GM19395 (cell line): ENCODE measurements around the gene RARRES2.

ENCODE experiments used
- ATAC-seq: cut with Tn5 transposase; IDR thresholded peaks from one replicate; pipeline ENCODE4 v1.9.1; 2021; ENCODE audit warnings: mild to moderate bottlenecking, moderate library complexity; ENCODE audit not compliant: unreplicated experiment

Gene RARRES2

DNA sequence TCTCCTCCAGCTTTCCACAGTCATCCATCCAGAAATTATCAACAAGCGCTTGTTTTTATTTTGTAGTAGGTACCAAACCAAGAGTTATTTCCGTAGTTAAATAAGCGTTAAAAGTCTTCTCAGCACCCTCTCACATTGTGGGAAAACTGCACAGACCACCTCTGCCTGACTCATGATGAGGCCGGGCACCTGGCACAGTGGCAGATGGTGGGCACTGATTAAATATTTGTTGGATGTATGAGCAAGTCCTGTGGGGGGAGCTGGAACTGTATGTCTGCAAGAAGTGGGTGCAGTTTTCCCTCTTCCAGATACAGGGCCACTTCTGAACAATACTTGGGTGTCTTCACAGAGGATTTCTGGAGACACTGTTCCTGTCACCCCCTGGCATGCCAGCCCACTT is 21.9 kb upstream of the RARRES2 start:
- no peak for ATAC-seq

DNA sequence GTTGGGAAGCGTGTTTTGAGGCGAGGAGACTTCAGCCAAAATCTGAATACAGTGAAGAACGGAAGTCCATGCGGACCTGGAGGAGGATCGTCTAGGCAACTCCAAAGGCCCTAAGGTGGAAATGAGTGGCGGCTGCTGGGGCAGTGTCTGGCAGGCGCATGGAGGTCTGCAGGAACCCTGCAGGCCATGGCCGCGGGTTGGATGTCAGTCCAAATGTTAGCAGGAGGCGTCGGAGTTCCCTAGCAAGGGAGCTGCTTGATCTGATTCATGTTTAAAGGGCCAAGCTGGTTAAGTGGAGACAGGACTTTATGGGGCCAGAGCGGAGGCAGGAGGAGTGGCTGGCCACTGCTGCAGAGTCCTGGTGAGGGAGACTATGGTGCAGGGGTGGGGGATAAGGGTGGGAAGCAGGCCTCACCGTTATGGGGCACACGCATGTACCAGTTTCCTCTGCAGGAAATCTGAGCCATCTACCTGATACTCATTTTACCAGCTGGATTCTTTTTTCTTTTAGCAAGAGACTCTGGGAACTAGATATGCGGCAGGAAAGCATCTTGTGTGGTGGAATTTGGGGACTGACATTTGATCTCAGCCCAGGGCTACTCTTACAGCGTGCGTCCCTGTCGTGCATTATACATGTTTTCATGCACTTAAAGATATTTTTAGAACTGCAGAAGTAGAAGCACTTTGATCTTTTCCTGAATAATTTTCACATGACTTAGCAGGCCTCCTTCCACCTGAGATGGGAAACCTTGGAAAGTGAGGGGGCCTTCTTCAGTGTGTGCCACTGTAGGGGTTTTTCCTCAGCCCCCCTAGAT is 20.6 kb upstream of the RARRES2 start:
- ATAC-seq, result no peak

GRCh38 chr7:150361402-150361801 is 20.0 kb upstream of the RARRES2 start:
- ATAC-seq, result no peak

GRCh38 chr7:150360363-150361058 is 19.1 kb upstream of the RARRES2 start:
- no peak for ATAC-seq

DNA sequence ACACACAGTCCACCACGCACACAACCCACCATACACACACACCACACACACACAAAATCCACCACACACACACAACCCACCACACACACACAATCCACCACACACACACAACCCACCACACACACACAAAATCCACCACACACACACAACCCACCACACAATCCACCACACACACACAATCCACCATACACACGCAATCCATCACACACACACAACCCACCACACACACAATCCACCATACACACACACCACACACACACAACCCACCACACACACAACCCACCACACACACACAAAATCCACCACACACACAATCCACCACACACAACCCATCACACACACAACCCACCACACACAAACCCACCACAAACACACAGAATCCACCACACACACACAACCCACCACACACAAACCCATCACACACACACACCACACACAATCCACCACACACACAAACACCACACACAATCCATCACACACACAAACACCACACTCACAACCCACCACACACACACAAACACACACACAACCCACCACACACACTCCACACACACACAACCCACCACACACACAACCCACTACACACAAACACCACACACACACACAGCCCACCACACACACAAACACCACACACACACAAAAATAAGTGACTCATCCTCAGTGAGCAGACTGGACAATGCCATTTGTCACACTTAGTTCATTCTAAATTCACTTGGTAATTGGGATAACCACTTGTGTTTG is 18.4 kb upstream of the RARRES2 start:
- ATAC-seq, result no peak

DNA sequence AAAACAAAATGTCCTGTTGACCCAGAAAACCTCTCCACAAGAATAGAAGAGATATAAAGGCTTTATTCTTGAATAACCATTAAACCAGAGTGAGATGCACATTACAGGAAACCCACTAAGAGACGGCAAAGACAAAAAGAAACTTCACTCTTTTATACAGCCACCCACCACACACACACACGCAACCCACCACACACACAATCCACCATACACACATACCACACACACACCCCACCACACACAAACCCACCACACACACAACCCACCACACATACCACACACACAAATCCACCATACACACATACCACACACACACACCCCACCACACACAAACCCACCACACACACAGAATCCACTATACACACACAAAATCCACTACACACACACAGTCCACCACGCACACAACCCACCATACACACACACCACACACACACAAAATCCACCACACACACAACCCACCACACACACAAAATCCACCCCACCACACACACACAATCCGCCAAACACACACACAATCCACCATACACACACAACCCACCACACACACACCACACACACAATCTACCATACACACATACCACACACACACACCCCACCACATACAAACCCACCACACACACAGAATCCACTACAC is 17.7 kb upstream of the RARRES2 start:
- no peak for ATAC-seq

DNA sequence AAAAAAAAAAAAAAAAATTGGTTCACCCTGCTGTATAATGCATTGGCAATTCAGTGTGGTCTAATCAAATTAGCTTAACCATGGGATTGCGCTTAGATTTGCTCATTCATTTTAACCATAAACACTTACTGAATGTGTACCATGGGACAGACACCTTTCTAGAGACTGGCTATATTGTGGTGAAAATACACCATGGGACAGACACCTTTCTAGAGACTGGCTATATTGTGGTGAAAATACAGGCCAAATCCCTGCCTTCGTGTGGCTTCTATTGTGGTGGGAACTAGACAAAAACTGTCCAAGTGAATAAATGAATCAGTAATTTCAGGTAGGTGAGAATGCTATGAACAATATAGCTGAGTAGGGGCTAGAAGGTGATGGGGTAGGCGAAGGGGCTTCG is 17.0 kb upstream of the RARRES2 start:
- no peak for ATAC-seq

DNA sequence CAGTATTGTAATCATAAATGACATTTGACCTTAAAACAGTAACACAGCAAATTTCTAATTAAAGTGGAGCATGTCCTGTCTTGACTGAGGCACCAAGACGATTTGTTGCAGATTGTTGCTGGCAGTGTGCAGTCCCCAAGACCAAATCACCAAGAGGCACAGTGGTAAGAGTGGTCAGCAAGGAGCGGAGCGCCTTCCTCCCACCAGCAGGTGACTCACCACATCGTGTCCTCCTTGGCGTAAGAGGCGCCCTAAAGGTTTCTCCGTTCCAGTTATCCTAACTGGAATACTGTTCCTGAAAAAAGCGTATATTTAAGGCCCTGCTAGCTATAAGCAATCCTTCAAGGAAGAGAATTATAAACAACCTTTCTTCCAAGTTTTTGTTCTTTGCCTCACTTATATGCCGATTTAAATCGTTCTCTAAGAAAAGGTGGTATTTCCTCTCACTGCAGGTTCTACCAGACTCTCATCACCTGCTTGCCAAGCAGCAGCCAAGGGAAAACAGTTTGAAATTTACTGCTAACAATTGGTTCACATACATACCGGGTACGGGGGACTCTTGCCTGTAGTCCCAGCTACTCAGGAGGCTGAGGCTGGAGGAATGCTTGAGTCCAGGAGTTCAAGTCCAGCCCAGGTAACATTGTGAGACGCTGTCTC is 16.5 kb upstream of the RARRES2 start:
- peak; percentile 26 for ATAC-seq

DNA sequence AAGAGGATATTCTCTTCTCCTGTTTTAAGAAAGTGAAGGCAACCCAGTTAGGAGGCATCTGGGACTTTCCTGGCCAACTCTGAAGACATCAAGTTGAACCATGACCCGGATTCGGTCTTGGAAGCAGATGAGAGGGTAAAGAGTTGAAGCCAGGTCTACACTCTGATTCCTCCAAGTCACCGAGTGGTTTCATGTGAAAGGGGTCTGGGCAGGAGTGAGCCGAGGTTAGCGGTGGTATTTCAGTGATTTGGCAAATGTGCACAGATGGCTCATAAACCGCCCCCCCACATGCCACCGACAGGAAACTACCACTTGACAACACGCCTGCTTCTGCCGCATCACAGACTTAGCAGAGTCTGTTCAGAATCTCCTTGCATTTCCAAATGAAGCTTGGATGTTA is 15.8 kb upstream of the RARRES2 start:
- peak; percentile 73 for ATAC-seq

DNA sequence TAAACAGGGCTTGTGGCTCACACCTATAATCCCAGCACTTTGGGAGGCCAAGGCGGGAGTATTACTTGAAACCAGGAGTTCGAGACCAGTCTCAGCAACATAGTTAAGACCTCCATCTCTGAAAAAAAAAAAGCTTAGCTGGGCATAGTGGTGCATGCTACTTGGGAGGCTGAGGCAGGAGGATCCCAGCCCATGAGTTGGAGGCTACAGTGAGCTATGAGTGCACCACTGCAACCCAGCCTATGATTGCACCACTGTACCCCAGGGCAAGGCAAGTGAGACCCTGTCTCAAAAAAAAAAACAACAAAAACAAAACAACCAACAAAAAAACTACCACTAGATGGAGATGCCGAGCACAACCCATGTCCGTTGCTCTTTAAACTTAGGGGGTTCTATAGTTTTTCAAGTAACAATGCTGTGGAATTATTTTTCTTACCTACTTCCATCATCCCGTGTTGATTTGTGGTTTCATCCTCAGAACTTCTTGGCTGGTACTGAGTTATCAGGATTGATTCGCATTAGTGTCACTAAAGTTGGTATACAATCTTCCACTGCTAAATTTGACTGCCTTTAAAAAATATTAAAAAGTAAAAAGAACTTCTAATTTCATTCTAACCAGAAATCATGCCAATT is 15.0 kb upstream of the RARRES2 start:
- ATAC-seq, result no peak

DNA sequence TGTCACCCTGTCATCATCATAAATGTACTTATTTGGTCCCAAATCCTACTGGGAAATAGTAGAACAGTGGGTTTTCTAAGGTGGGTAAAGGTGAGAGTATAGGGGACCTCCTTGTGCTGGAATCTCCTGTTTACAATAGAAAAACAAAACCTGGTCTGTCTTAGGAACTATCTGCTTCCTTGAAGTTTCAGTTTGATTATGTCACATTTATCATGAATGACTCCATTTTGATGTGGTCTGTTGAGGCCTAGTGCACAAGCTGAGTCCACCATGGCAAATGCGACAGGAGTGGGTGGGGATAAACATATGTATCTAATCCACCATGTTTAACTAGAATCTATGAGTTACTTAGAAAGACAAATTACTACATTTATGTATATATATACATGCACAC is 14.2 kb upstream of the RARRES2 start:
- no peak for ATAC-seq

GRCh38 chr7:150351587-150352194 is 10.3 kb upstream of the RARRES2 start:
- no peak for ATAC-seq

- ATAC-seq, result no peak
Observed at GRCh38 chr7:150346922-150347321, 5.5 kb upstream of the RARRES2 start.

GRCh38 chr7:150345012-150345411 is 3.6 kb upstream of the RARRES2 start:
- ATAC-seq, result no peak

DNA sequence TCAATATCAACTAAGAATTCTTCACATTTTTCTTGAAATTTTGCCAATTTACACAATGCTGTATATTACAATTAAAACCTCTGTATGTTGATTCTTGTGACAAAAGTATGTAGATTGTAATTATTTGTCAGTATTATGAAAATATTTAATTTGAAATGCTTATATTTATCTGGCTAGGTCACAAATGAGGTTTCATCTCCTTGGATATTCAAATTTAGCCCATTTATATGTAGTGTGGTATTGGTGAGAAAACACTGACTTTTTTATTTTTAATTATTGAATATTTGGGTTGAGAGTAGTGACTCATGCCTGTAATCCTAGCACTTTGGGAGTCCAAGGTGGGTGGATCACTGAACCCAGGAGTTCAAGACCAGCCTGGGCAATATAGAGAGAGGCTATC is 2.9 kb upstream of the RARRES2 start:
- ATAC-seq, result no peak

GRCh38 chr7:150343225-150343624 is 1.8 kb upstream of the RARRES2 start:
- no peak for ATAC-seq

DNA sequence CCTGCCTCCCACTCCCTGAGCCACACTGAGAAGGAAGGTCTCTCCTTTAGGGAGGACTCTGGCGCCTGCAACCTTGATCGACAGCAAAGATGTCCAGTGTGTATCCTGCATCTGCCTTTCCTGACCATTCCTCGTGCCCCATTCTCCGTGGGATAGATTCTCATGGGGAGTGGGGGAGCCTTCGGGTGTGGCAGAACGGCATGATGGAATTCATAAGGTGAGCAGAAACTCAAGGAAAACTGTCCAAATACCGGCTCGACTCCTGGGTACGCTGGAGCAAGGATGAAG is 636 bp upstream of the RARRES2 start:
- no peak for ATAC-seq

GRCh38 chr7:150340875-150341262 is 560 bp downstream of the RARRES2 start:
- no peak for ATAC-seq

DNA sequence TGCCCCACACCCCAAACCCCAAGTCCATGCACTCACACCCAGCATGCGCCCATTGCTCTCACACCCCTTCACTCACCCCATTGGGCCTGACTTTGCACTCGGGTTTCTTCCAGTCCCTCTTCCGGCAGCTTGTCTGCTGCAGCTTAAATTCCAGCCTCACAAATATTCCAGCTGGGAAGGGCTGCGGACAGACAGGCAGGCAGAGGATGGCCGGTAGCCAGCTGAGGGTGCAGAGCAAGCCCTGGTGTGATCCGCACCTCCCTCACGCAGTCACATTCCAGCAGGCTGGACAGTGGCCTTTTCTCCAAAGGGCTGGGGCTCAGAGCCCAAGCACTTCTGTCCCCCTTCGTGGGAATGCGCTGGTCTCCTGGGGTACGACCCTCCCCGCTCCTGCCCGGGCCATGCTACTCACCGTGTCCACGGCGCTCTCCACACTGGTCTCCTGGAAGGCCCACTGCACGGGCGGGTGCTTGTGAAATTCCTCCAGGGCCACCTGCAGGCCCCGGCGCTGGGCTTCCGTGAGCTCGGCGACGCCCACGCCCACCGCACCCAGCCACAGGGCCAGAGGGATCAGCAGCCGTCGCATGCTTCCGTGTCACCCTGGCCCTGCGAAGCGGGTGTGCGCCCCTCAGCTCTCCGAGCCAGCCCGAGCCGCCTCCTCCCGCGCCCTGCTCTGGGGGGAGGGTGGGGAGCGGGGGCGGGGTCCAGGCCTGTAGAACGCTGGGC is 1.2 kb downstream of the RARRES2 start:
- no peak for ATAC-seq

DNA sequence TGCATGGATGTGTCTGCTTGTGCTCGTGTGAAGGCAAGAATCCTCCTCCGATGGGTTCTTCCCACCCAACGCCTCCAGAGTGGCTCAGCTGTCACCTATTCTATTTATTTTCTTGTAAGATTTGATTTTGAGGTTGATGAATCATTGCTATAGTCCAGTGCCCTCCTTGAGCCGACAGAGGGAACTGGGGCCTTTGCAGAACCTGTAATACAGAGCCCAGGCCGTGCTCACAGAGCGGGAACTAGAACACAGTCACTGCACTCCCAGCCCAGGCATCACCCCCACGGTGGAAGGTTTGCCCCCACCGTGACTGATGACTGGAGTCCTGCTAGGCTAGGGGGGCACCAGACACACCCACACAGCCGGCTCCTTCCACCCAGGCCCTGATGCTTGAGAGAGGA is 2.0 kb downstream of the RARRES2 start:
- ATAC-seq, result no peak
